ENCODE measurements around the gene HORMAD2. TPM values are rescaled to one million over a fixed set of nuclear protein-coding genes. Genes with fewer than 3 reads are reported as not detected.

HORMAD2 gene
- total RNA-seq, 1 experiment from 2014 or later, result not detected

DNA sequence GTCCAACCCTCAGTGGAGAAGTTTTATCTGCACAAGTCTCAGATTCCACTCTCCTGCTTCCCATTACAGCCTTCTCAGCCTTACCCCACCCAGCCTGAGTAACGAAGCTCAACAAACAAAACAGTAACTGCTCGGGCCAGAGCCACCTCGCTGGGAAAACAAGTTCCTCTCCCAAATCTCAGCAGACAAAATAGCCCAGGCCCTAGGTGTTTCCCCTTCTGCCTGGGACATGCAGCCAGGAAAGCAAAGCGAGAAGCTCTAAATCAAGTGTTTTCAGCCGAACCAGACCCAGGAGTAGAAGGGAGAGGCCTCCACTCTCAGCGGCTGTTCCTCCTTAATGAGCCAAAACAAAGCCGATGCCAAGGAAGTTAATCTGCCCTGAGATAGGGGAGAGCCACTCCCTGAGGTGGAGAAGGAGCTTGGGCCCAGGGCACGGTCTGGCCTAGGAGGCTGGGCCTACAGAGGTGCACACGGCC, 122.3 kb downstream of the HORMAD2 start (continued):
- TF ChIP-seq ZSCAN18 (CRISPR knock-in tag; IDR thresholded peaks at IDR 0.05), result no peak
- TF ChIP-seq CDX4 (CRISPR knock-in tag; IDR thresholded peaks at IDR 0.05; ENCODE audit: borderline replicate concordance), result no peak
- no peak for TF ChIP-seq OVOL2 (CRISPR knock-in tag; IDR thresholded peaks at IDR 0.05; ENCODE audit: borderline replicate concordance)
- TF ChIP-seq, protein P1, sequence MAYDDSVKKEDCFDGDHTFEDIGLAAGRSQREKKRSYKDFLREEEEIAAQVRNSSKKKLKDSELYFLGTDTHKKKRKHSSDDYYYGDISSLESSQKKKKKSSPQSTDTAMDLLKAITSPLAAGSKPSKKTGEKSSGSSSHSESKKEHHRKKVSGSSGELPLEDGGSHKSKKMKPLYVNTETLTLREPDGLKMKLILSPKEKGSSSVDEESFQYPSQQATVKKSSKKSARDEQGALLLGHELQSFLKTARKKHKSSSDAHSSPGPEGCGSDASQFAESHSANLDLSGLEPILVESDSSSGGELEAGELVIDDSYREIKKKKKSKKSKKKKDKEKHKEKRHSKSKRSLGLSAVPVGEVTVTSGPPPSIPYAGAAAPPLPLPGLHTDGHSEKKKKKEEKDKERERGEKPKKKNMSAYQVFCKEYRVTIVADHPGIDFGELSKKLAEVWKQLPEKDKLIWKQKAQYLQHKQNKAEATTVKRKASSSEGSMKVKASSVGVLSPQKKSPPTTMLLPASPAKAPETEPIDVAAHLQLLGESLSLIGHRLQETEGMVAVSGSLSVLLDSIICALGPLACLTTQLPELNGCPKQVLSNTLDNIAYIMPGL (CRISPR knock-in tag; IDR thresholded peaks at IDR 0.05), result no peak
- TF ChIP-seq TCF7 (CRISPR knock-in tag; IDR thresholded peaks at IDR 0.05; ENCODE audit: low read depth), result no peak
- TF ChIP-seq, protein P2, sequence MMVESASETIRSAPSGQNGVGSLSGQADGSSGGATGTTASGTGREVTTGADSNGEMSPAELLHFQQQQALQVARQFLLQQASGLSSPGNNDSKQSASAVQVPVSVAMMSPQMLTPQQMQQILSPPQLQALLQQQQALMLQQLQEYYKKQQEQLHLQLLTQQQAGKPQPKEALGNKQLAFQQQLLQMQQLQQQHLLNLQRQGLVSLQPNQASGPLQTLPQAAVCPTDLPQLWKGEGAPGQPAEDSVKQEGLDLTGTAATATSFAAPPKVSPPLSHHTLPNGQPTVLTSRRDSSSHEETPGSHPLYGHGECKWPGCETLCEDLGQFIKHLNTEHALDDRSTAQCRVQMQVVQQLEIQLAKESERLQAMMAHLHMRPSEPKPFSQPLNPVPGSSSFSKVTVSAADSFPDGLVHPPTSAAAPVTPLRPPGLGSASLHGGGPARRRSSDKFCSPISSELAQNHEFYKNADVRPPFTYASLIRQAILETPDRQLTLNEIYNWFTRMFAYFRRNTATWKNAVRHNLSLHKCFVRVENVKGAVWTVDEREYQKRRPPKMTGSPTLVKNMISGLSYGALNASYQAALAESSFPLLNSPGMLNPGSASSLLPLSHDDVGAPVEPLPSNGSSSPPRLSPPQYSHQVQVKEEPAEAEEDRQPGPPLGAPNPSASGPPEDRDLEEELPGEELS (CRISPR knock-in tag; IDR thresholded peaks at IDR 0.05), result no peak
- TF ChIP-seq, protein P3, sequence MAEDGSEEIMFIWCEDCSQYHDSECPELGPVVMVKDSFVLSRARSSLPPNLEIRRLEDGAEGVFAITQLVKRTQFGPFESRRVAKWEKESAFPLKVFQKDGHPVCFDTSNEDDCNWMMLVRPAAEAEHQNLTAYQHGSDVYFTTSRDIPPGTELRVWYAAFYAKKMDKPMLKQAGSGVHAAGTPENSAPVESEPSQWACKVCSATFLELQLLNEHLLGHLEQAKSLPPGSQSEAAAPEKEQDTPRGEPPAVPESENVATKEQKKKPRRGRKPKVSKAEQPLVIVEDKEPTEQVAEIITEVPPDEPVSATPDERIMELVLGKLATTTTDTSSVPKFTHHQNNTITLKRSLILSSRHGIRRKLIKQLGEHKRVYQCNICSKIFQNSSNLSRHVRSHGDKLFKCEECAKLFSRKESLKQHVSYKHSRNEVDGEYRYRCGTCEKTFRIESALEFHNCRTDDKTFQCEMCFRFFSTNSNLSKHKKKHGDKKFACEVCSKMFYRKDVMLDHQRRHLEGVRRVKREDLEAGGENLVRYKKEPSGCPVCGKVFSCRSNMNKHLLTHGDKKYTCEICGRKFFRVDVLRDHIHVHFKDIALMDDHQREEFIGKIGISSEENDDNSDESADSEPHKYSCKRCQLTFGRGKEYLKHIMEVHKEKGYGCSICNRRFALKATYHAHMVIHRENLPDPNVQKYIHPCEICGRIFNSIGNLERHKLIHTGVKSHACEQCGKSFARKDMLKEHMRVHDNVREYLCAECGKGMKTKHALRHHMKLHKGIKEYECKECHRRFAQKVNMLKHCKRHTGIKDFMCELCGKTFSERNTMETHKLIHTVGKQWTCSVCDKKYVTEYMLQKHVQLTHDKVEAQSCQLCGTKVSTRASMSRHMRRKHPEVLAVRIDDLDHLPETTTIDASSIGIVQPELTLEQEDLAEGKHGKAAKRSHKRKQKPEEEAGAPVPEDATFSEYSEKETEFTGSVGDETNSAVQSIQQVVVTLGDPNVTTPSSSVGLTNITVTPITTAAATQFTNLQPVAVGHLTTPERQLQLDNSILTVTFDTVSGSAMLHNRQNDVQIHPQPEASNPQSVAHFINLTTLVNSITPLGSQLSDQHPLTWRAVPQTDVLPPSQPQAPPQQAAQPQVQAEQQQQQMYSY (CRISPR knock-in tag; IDR thresholded peaks at IDR 0.05), result no peak

GRCh38 chr22:30204015-30204741, 123.9 kb downstream of the HORMAD2 start:
- Mint-ChIP-seq H3K4me1 (peaks cover 8% of the 10 kb centered on the region), H3K9me3 (no peaks in the 10 kb centered on the region), H3K36me3 (no peaks in the 10 kb centered on the region), H3K27ac (no peak overlapping the region), H3K27me3 (ENCODE audit: low read depth) (no peaks in the 10 kb centered on the region), H3K4me3 (no peak overlapping the region)
- DNase-seq (ENCODE audit: low spot score) (no peak), ATAC-seq (no peak)
- TF ChIP-seq TP53 (CRISPR knock-in tag; IDR thresholded peaks at IDR 0.05), result no peak
- TF ChIP-seq AFF4 (CRISPR knock-in tag; IDR thresholded peaks at IDR 0.05; ENCODE audit: borderline replicate concordance), result no peak
- TF ChIP-seq ZNF532 (CRISPR knock-in tag; IDR thresholded peaks at IDR 0.05; ENCODE audit: borderline replicate concordance), result no peak
- no peak for TF ChIP-seq MXD4 (CRISPR knock-in tag; IDR thresholded peaks at IDR 0.05; ENCODE audit: borderline replicate concordance)
- TF ChIP-seq, protein P4, sequence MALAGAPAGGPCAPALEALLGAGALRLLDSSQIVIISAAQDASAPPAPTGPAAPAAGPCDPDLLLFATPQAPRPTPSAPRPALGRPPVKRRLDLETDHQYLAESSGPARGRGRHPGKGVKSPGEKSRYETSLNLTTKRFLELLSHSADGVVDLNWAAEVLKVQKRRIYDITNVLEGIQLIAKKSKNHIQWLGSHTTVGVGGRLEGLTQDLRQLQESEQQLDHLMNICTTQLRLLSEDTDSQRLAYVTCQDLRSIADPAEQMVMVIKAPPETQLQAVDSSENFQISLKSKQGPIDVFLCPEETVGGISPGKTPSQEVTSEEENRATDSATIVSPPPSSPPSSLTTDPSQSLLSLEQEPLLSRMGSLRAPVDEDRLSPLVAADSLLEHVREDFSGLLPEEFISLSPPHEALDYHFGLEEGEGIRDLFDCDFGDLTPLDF (CRISPR knock-in tag; IDR thresholded peaks at IDR 0.05), result no peak
- ChIA-PET POLR2A (no interaction called here), CTCF (interaction anchor here (1.3 kb wide), 1 partner anchor 84 kb away, joined by 3 read pairs; no protein-coding TSS in a partner anchor)
